Right cardiac atrium (tissue), 5 donors: Measurements from ENCODE around the gene CD81. TPM values are rescaled to one million over a fixed set of nuclear protein-coding genes. Genes with fewer than 3 reads are reported as not detected.

ENCODE experiments used
- ATAC-seq, 2 donors: fragments of 200-7000 bp; cut with Tn5 transposase; one replicate each; pipeline versions ENCODE4 v1.8.0 to v1.9.1; 2020; ENCODE audit warnings: moderate library complexity in 2 of 2, mild to moderate bottlenecking in 1 of 2
- DNase-seq, 3 donors: peaks; one replicate each; pipeline ENCODE4 v3.0.0-alpha.2; 2020
- H3K27ac ChIP-seq: one replicate; pipeline ENCODE4 v1.5.1; 2013; ENCODE audit warnings: mild to moderate bottlenecking, low read length, control low read depth, moderate library complexity
- H3K27me3 ChIP-seq: one replicate; pipeline ENCODE4 v1.6.1; 2013; ENCODE audit not compliant: control insufficient read depth, insufficient read depth
- H3K4me1 ChIP-seq: one replicate; pipeline ENCODE4 v1.6.1; 2013; ENCODE audit warnings: low read length; ENCODE audit not compliant: control insufficient read depth, insufficient read depth
- H3K4me3 ChIP-seq: one replicate; pipeline ENCODE4 v1.5.1; 2013; ENCODE audit warnings: low read length, control low read depth
- H3K9me3 ChIP-seq: one replicate; pipeline ENCODE4 v1.6.1; 2013; ENCODE audit warnings: low read length; ENCODE audit not compliant: control insufficient read depth
- WGBS: extraction: QIAGEN DNeasy Blood & Tissue Kit; methylation state at CpG from one replicate; pipeline ENCODE4 v1.1.7; 2013; 5-methylcytosine and 5-hydroxymethylcytosine counted together
- intact Hi-C, 4 donors: fragments of 100-400 bp; cut with DNase I; formaldehyde crosslinking; loops; one replicate each; pipeline versions ENCODE4 v1.11.0 to v1.14.0; 2022 to 2023
- polyA plus RNA-seq: library from polyadenylated mRNA; stranded (reverse); fragments of 200-250 nt; gene quantifications from one replicate; pipeline ENCODE4 v1.2.3, GENCODE V29; 2013
- total RNA-seq, 4 donors: library from RNA; stranded (reverse); fragmentation: NEBNext Ultra II Directional; extraction: Animal tissue kit (Norgen Biotek cat#: 25700); gene quantifications; one replicate each; pipeline ENCODE4 v1.2.1, GENCODE V29; 2021
- donor health status: healthy with polysubstance abuse.
- donor health status: DM: no; HTN: yes; CAD: no.
- donor health status: DM: no; HTN: no; CAD: no.
- donor health status: DM: no; HTN: yes; CAD: no; lungs with severe emphysema.
- donor health status: DM: yes; HTN: yes; CAD: no.

Gene CD81
- total and polyA plus RNA-seq, 5 donors = 677 to 920 (median 816) TPM

GRCh38 chr11:2399488-2400068, 22.5 kb downstream of the CD81 start:
- no peak for ATAC-seq
- peaks cover 13% of the 10 kb centered on the region for H3K4me1 ChIP-seq
- intact Hi-C loops = loop anchor here in 1 of 4 donors (5.0 kb wide), 1 partner anchor 87 kb away; no protein-coding TSS in a partner anchor

GRCh38 chr11:2400069-2400761, 23.1 kb downstream of the CD81 start, which contains the start of gene TSSC4:
TSSC4 (plus strand) TSS chr11:2400750; CDS start chr11:2402634, 1,884 bp downstream.
- Histone ChIP-seq H3K27ac (peak within 1 kb of the TSS; percentile 94), H3K4me1 (peaks cover 13% of the 10 kb centered on the region), H3K27me3 (no peaks in the 10 kb centered on the region), H3K4me3 (peak within 1 kb of the TSS; percentile 68), H3K9me3 (no peaks in the 10 kb centered on the region)
- under 1% methylated on average over 66 of the region's 66 CpGs for WGBS
- ATAC-seq (peak; percentile 92 to 94), DNase-seq (peak; percentile 100)
- intact Hi-C loops = loop anchor here in 1 of 4 donors (5.0 kb wide), 1 partner anchor 88 kb away; no protein-coding TSS in a partner anchor

More at GRCh38 chr11:2399488-2400068, 22.5 kb downstream of the CD81 start:
- peak overlapping the region; percentile 94 for H3K27ac ChIP-seq
- WGBS = 9% methylated on average over 23 of the region's 23 CpGs
- H3K27me3 ChIP-seq = no peaks in the 10 kb centered on the region
- peak overlapping the region; percentile 48 for H3K4me3 ChIP-seq
- no peak for DNase-seq
- no peaks in the 10 kb centered on the region for H3K9me3 ChIP-seq

GRCh38 chr11:2400762-2401435, 23.8 kb downstream of the CD81 start:
- intact Hi-C loops = loop anchor here in 1 of 4 donors (5.0 kb wide), 1 partner anchor 89 kb away; no protein-coding TSS in a partner anchor
- Histone ChIP-seq H3K27me3 (no peaks in the 10 kb centered on the region), H3K27ac (peak overlapping the region; percentile 69), H3K4me1 (peaks cover 13% of the 10 kb centered on the region), H3K9me3 (no peaks in the 10 kb centered on the region), H3K4me3 (peak overlapping the region; percentile 68)
- DNase-seq (no peak), ATAC-seq (peak; percentile 4 to 12)
- WGBS = under 1% methylated on average over 55 of the region's 55 CpGs

- Histone ChIP-seq H3K27ac (no peak overlapping the region), H3K4me1 (peaks cover 13% of the 10 kb centered on the region), H3K27me3 (no peaks in the 10 kb centered on the region), H3K9me3 (no peaks in the 10 kb centered on the region), H3K4me3 (peak overlapping the region; percentile 68)
- DNase-seq = no peak
- no peak for ATAC-seq
- intact Hi-C loops = loop anchor here in 1 of 4 donors (5.0 kb wide), 1 partner anchor 89 kb away; no protein-coding TSS in a partner anchor
- 44% methylated on average over 12 of the region's 12 CpGs for WGBS
Measured at GRCh38 chr11:2401436-2401984, 24.4 kb downstream of the CD81 start.

GRCh38 chr11:2402106-2402505, 25.0 kb downstream of the CD81 start:
- WGBS = 88% methylated on average over 13 of the region's 13 CpGs
- intact Hi-C loops = loop anchor here in 1 of 4 donors (5.0 kb wide), 1 partner anchor 90 kb away; no protein-coding TSS in a partner anchor
- Histone ChIP-seq H3K4me1 (peaks cover 13% of the 10 kb centered on the region), H3K4me3 (no peak overlapping the region), H3K9me3 (no peaks in the 10 kb centered on the region), H3K27ac (no peak overlapping the region), H3K27me3 (no peaks in the 10 kb centered on the region)
- ATAC-seq (no peak), DNase-seq (no peak)

GRCh38 chr11:2402890-2403645, 26.0 kb downstream of the CD81 start:
- H3K27me3 ChIP-seq = no peaks in the 10 kb centered on the region
- ATAC-seq = no peak
- intact Hi-C loops = loop anchor here in 1 of 4 donors (5.0 kb wide), 1 partner anchor 91 kb away; no protein-coding TSS in a partner anchor
- WGBS = 82% methylated on average over 31 of the region's 31 CpGs
- H3K4me3 ChIP-seq = no peak overlapping the region
- no peak for DNase-seq
- no peak overlapping the region for H3K27ac ChIP-seq
- peaks cover 13% of the 10 kb centered on the region for H3K4me1 ChIP-seq
- no peaks in the 10 kb centered on the region for H3K9me3 ChIP-seq

- no peaks in the 10 kb centered on the region for H3K27me3 ChIP-seq
- no peak for ATAC-seq
- no peak for DNase-seq
- H3K27ac ChIP-seq = no peak overlapping the region
- WGBS = 63% methylated on average over 12 of the region's 12 CpGs
- peaks cover 8% of the 10 kb centered on the region for H3K4me1 ChIP-seq
- H3K9me3 ChIP-seq = no peaks in the 10 kb centered on the region
- no peak overlapping the region for H3K4me3 ChIP-seq
- intact Hi-C loops = loop anchor here in 1 of 4 donors (5.0 kb wide), 1 partner anchor 92 kb away; no protein-coding TSS in a partner anchor
Measured at GRCh38 chr11:2404735-2405196, 27.7 kb downstream of the CD81 start.

- intact Hi-C loops = no loop called here
- Histone ChIP-seq H3K4me3 (no peak overlapping the region), H3K4me1 (peaks cover 6% of the 10 kb centered on the region), H3K27me3 (no peaks in the 10 kb centered on the region), H3K27ac (no peak overlapping the region), H3K9me3 (no peaks in the 10 kb centered on the region)
- ATAC-seq (no peak), DNase-seq (no peak)
- WGBS = 90% methylated on average over 14 of the region's 14 CpGs
Measured at GRCh38 chr11:2406451-2406850, 29.3 kb downstream of the CD81 start.

GRCh38 chr11:2406878-2407410, 29.8 kb downstream of the CD81 start:
- no peaks in the 10 kb centered on the region for H3K27me3 ChIP-seq
- no peaks in the 10 kb centered on the region for H3K9me3 ChIP-seq
- no peak overlapping the region for H3K27ac ChIP-seq
- peaks cover 1% of the 10 kb centered on the region for H3K4me1 ChIP-seq
- ATAC-seq = no peak
- WGBS = 90% methylated on average over 24 of the region's 24 CpGs
- no peak for DNase-seq
- intact Hi-C loops = no loop called here
- H3K4me3 ChIP-seq = no peak overlapping the region

GRCh38 chr11:2408671-2409070, 31.6 kb downstream of the CD81 start:
- 80% methylated on average over 11 of the region's 11 CpGs for WGBS

More at GRCh38 chr11:2408671-2409070, 31.6 kb downstream of the CD81 start:
- no peaks in the 10 kb centered on the region for H3K9me3 ChIP-seq
- ATAC-seq = no peak
- no peaks in the 10 kb centered on the region for H3K4me1 ChIP-seq
- intact Hi-C loops = no loop called here
- H3K27me3 ChIP-seq = no peaks in the 10 kb centered on the region
- no peak for DNase-seq
- no peak overlapping the region for H3K4me3 ChIP-seq
- H3K27ac ChIP-seq = no peak overlapping the region
